Stimulated activated CD4-positive, alpha-beta T cell treated with anti-CD3 and anti-CD28 coated beads, Interleukin-1b, Interleukin-23, amount 100 ng/mL, for 48 hours (primary cell): ENCODE results near the gene RNASE11.
"Not testable (repeated sequence)": the region's sequence is repeated elsewhere in the genome, so short reads cannot be mapped to it uniquely, and the experiment has no call there.

Source experiments
- DNase-seq: peaks from one replicate; pipeline ENCODE4 v3.0.0-alpha.2; 2020

RNASE11 gene

DNA sequence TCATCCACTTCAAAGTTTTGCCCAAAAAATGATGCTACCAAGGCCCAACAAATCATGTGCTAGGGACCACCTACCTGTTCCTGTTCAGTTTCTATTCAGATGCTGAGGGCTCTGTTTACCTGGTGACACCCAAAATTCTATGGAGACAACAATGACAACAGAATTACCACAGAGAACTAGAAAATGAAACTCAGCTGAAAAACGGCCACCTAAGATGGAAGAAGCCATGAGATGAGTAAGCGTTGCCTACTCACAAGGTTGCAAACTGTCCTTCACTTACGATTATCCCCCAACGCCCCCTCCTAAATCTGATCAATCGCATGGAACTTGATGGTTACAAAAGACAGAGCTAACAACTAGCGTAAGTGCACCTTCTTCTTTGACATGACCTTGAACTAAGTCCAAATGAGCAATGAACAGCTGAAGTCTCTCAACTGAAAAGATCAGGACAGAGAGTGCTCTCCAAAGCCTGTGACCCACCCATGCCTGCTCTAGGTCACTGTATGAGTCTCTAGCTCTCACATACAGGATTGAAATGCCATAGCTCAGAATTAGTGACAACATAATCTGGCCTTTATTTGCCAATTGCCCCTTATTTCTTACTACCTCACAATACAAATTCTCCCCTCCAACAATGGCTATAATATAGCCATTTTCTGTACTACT is at the start of gene RNASE11:
Gene RNASE11, minus strand, starts transcription at position 513 of the 666 bp plus-strand sequence.
- DNase-seq: no peak

- DNase-seq: peak; percentile 82
Measured at GRCh38 chr14:20632831-20633691, 45.3 kb upstream of the RNASE11 start.

GRCh38 chr14:20632448-20632830 is 44.6 kb upstream of the RNASE11 start:
- DNase-seq: no peak

- DNase-seq: no peak
Measured at GRCh38 chr14:20631880-20632389, 44.1 kb upstream of the RNASE11 start.

GRCh38 chr14:20631023-20631879 is 43.5 kb upstream of the RNASE11 start:
- peak; percentile 65 for DNase-seq

- peak; percentile 67 for DNase-seq
Measured at GRCh38 chr14:20630340-20631022, 42.7 kb upstream of the RNASE11 start.

DNA sequence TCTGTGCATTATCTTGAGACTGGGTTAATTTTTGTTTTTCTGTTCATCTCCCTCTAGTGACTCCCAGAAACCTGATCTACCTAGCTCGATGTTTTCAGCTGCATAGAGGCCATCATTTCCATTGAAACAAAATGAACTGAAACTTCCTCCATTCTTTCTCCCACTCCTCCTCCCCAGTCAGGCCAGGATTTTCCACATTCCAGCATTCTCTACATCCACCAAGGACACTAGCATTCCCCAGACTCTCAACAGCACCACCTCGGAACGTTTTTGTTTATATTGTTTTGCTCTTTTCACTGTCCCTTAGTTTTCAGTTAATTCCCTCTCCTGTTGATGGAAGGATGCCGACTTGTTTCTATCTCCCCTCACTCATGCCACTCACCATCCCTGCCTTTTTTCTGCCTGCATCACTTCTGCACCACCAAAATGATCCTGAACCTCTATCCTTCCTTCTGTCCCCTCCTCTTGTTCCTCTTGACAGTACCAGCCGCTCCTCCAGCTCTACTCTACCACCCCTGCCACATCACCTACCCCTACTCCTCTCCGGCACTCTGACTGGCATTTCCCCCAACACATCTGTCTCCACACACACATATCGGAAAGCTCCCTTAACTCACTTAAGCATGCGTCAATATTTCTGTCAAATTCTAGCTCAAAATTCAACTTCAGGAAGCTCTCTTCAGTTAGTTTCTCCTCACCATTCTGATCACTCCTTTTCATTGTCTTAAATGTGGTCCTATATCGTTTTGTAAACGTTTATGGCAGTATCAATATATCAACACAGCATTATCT is 40.5 kb upstream of the RNASE11 start:
- DNase-seq: no peak

GRCh38 chr14:20627346-20628027 is 39.7 kb upstream of the RNASE11 start:
- DNase-seq: no peak

- DNase-seq: peak; percentile 34
Measured at GRCh38 chr14:20626274-20626673, 38.5 kb upstream of the RNASE11 start.

- peak; percentile 55 for DNase-seq
Measured at GRCh38 chr14:20624495-20625070, 36.8 kb upstream of the RNASE11 start.

- peak; percentile 35 for DNase-seq
Measured at GRCh38 chr14:20623798-20624197, 36.0 kb upstream of the RNASE11 start.

DNA sequence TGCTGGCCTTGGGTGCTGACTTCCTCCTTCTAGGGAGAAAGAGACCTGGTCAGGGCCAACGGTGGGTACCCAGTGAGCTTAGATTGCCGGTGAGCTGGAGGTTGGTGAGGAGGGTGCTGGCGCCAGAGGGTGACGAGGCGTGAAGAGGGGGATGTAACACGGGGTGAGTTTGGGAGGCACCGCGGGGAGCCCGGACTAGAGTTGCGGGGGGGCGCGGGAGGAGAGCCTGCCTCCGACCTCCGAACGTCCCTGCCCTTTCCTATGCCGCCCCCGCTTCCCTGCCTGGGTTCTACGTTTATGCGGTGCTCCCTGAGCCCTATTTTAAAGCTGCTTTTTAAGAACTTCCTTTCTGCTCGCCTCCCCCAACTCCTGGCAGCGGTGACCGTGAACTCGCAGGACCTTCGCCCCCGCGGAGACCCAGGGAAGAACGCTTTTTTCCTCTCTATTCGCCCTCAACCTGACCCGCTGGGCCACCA is 35.1 kb upstream of the RNASE11 start:
- DNase-seq: no peak

DNA sequence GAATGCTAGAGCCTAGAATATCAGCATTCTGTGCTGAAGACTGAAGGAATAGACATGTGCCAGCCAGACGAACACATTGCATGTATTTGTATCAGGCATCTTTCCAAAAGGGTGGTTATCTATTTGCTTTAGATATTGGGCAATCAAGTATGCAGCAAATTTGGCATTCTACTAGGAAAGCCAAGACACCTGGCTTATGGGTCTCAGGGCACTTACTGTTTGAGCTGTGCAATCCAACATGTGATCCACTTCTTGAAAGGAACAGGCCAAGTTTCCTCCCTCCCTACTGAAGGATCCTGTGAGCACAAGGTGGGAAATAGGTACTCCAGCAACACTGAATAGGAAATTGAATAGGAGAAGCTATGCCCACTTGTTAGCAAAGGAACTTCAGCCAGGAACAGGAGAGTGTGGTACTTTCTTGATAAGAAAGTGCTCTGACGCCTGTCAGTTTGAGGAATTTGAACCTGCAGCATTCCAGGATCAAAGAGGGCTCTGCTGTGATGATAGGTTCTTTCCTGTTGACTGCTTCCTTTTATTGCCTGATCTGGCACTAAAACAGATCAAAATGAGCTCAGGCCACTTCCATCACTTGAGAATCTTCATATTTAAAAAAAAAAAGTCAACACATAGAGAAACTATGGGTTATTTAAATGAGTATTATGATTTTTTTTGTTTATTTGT is 33.1 kb upstream of the RNASE11 start:
- no peak for DNase-seq

GRCh38 chr14:20619688-20620087 is 31.9 kb upstream of the RNASE11 start:
- DNase-seq: not testable (repeated sequence)

DNA sequence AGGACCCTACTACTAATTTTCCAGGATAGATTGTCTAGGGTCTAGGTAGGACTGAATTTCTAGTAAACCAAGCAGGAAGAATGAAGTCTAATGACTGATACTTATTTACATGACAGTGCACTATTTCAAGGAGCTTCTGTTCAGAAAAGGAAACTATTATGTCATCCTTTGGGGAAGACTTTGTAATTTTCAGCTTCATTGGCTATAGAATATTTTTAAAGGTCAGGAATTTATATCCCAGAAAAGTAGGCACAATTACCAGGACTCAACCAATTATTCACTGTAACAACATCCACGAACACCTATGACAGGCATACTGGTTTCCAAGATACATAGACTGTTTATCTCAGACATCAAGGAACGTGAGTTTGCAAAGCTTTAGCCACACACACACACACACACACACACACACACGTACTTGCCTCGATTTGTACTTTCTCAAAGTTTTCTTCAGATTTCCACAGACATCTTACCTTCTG is 30.5 kb upstream of the RNASE11 start:
- no peak for DNase-seq

GRCh38 chr14:20617138-20618003 is 29.6 kb upstream of the RNASE11 start:
- DNase-seq: no peak

DNA sequence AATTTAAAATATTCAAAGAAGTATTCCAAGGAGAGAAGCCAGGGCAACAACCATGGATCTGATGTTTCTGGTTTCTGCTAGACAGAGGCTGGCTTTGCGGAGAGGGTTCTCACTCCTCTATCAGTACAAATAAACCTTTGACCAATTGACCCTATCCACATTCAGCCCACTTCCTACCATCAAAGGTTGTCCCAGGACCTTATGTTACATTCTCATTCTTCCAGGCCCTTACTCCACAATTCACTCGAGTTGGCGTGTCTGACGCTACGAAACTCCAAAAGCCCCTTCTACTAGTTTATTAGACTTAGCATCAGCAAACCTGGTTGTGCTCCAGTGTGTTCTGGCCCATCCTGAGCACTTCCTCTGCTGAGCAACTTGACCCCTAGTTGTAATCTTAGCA is 28.2 kb upstream of the RNASE11 start:
- DNase-seq: no peak

DNA sequence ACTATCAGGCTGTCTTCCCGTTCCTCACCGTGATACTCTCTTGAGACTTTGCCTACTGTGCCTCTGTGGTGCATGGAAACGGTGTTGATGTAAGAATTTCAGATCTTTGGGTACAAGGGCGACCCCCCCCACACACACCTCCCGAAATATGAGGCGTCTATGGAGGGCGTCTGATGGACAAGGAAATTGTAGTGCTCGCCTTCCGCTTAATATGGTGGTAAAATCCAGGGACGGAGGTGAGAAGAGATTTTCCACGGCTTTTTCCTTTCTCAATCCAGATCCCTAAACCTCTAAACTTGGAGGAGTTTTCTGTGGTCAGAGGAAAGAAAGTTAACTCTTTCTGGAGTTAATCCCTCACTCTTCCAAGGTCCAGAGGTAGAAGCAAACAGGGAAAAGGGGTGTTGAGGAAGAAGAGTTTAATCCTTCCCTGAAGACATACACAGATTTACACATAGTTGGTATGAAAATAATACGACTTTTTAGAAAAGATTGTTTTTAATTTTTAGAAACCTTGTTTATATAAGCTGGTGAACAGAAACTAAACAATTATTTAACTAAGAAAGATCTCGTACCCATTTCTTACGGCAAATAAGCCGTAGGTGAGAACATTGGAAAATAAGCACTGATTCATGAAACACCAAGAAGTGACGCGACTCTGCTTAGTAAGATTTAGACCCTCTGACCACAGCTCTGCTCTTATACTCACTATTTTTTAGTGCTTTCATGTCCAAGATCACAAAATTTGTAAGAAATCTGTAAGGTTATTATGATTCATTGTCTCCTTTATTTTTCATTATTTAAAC is 26.4 kb upstream of the RNASE11 start:
- DNase-seq: no peak
